ENCODE data around the gene COMMD7.

- TF ChIP-seq CTCF (IDR thresholded peaks at IDR 0.05) (no peak), POLR2A (IDR thresholded peaks at IDR 0.05) (no peak)
Measured at GRCh38 chr20:32660661-32661060, 82.6 kb downstream of the COMMD7 start.

All from esophagus squamous epithelium (tissue), 4 donors.